Endothelial cell of umbilical vein (primary cell): Measurements from ENCODE around the gene SPART. TPM values are rescaled to one million over a fixed set of nuclear protein-coding genes. Genes with fewer than 3 reads are reported as not detected.

ENCODE experiments used
- BruUV-seq: library from RNA; stranded (reverse); fragments of 400-500 nt; replicated peaks from 2 replicates; lab custom pipeline; 2021; lab: Mats Ljungman, UMichigan
- CTCF ChIA-PET: fragments of 300-600, 350-600 bp; sonication (Branson Sonifier 250); formaldehyde crosslinking; loops from one replicate; lab custom pipeline; 2021; ENCODE audit warnings: antibody characterized with exemption, inconsistent platforms; lab: Charles Lee
- POLR2A ChIA-PET: fragments of 300-600, 350-600 bp; sonication (Branson Sonifier 250); formaldehyde crosslinking; loops from one replicate; lab custom pipeline; 2021; ENCODE audit warnings: antibody characterized with exemption, inconsistent platforms; lab: Charles Lee
- DNase-seq: peaks from one replicate; pipeline ENCODE4 v3.0.0-alpha.2; 2011; ENCODE audit warnings: low read depth, low spot score
- FAIRE-seq: peaks from 2 replicates; lab custom pipeline; 2011; peaks lifted over from hg19 to GRCh38; lab: Jason Lieb, UNC
- H2AFZ ChIP-seq: 2 replicates; pipeline ENCODE4 v1.6.0; 2012; ENCODE audit warnings: low read depth, low read length, control low read depth, inconsistent platforms
- H3K27ac ChIP-seq: 2 replicates; pipeline ENCODE4 v1.5.1; 2011; ENCODE audit warnings: low read depth, mild to moderate bottlenecking, control low read depth, low read length, moderate library complexity; ENCODE audit not compliant: insufficient read depth
- H3K27me3 ChIP-seq, 2 experiments: 2 replicates each; pipeline versions ENCODE4 v1.6.0 to v1.6.1; 2011; ENCODE audit warnings: low read length in 2 of 2, mixed read lengths in 1 of 2; ENCODE audit not compliant: control insufficient read depth in 2 of 2, insufficient read depth in 2 of 2
- H3K36me3 ChIP-seq, 2 experiments: 2 replicates in 1 of 2; 3 replicates in 1 of 2; pipeline ENCODE4 v1.5.1; 2011; ENCODE audit warnings: low read length in 2 of 2, mild to moderate bottlenecking in 1 of 2, moderate library complexity in 1 of 2; ENCODE audit not compliant: control insufficient read depth in 2 of 2, insufficient read depth in 2 of 2; ENCODE audit errors: extremely low read depth in 1 of 2
- H3K4me1 ChIP-seq: 3 replicates; pipeline ENCODE4 v1.5.1; 2011; ENCODE audit warnings: mild to moderate bottlenecking, low read length; ENCODE audit not compliant: control insufficient read depth, insufficient read depth; ENCODE audit errors: extremely low read depth
- H3K4me2 ChIP-seq: 2 replicates; pipeline ENCODE4 v1.6.1; 2011; ENCODE audit warnings: low read length, control low read depth, mixed read lengths; ENCODE audit not compliant: insufficient read depth
- H3K4me3 ChIP-seq, 3 experiments: fragments of 200-600 bp in 1 of 3; sonication (generic), shearing (Covaris generic) in 1 of 3; replicated peaks in 1 of 3; 2 replicates each; pipeline ENCODE4 v1.5.1; 2011 to 2016; ENCODE audit warnings: control low read depth in 3 of 3, low read length in 3 of 3, mild to moderate bottlenecking in 2 of 3, inconsistent platforms in 1 of 3, low read depth in 1 of 3, moderate library complexity in 1 of 3; ENCODE audit not compliant: insufficient read depth in 1 of 3
- H3K79me2 ChIP-seq: 2 replicates; pipeline ENCODE4 v1.6.0; 2012; ENCODE audit warnings: low read length, inconsistent platforms; ENCODE audit not compliant: control insufficient read depth, insufficient read depth
- H3K9ac ChIP-seq: replicated peaks from 2 replicates; pipeline ENCODE3; 2011; ENCODE audit warnings: low read length, control low read depth; ENCODE audit not compliant: insufficient read depth; ENCODE audit errors: extremely low read depth
- H3K9me1 ChIP-seq: replicated peaks from 3 replicates; pipeline ENCODE4 v1.6.0; 2011; ENCODE audit warnings: mild to moderate bottlenecking, low read length; ENCODE audit not compliant: control insufficient read depth, insufficient read depth; ENCODE audit errors: extremely low read depth
- H3K9me3 ChIP-seq: replicated peaks from 2 replicates; pipeline ENCODE4 v1.5.1; 2012; ENCODE audit warnings: low read length, inconsistent platforms; ENCODE audit not compliant: control insufficient read depth, insufficient read depth
- H4K20me1 ChIP-seq: replicated peaks from 2 replicates; pipeline ENCODE3; 2011; ENCODE audit warnings: mild to moderate bottlenecking, low read length; ENCODE audit not compliant: control insufficient read depth, insufficient read depth; ENCODE audit errors: extremely low read depth
- CTCF ChIP-seq, 2 donors: IDR thresholded peaks; 1 replicate in 1 of 2; 2 replicates in 1 of 2; pipeline ENCODE4 v1.5.1; 2011; ENCODE audit warnings: low read length in 2 of 2, mild to moderate bottlenecking in 2 of 2, moderate library complexity in 2 of 2, control low read depth in 1 of 2, inconsistent platforms in 1 of 2, low read depth in 1 of 2; ENCODE audit not compliant: insufficient read depth in 1 of 2; ENCODE audit errors: extremely low read depth in 1 of 2
- MYC ChIP-seq: IDR thresholded peaks from one replicate; pipeline ENCODE4 v1.6.1; 2011; ENCODE audit warnings: mild to moderate bottlenecking, low read depth, low read length
- dilution Hi-C: fragments of 300-500 bp; cut with MboI; formaldehyde crosslinking; loops from one replicate; pipeline ENCODE4 v1.15.0; 2019; ENCODE audit warnings: low sequenced_read_pairs; ENCODE audit not compliant: extremely low pct_ligation_motif_present
- intact Hi-C: fragments of 100-400 bp; cut with micrococcal nuclease; formaldehyde crosslinking; loops from one replicate; pipeline ENCODE4 v1.10.0; 2022
- polyA plus RNA-seq, 4 experiments: library from polyadenylated mRNA; depleted of rRNA in 3 of 4; stranded (reverse) in 3 of 4; unstranded in 1 of 4; fragments of >200 nt; gene quantifications; 2 replicates each; pipeline versions ENCODE4 v1.2.1 to v1.2.3, GENCODE V29; 2011 to 2012; ENCODE audit warnings: missing spikeins in 1 of 4
- small RNA-seq: library from RNA; depleted of rRNA; stranded (forward); fragments of <200 nt; gene quantifications from one replicate; pipeline ENCODE3, GENCODE V24; 2012; ENCODE audit warnings: low replicate concordance, low read depth; ENCODE audit not compliant: insufficient read depth, insufficient read length
- total RNA-seq: library from RNA; stranded (reverse); gene quantifications from 2 replicates; pipeline ENCODE4 v1.2.3, GENCODE V29; 2021

Gene SPART
- total and polyA plus RNA-seq, 2 donors (not counting 3 experiments of a cell fraction or from before 2014, with no cell fraction given) = 40.8 to 73.6 TPM

DNA sequence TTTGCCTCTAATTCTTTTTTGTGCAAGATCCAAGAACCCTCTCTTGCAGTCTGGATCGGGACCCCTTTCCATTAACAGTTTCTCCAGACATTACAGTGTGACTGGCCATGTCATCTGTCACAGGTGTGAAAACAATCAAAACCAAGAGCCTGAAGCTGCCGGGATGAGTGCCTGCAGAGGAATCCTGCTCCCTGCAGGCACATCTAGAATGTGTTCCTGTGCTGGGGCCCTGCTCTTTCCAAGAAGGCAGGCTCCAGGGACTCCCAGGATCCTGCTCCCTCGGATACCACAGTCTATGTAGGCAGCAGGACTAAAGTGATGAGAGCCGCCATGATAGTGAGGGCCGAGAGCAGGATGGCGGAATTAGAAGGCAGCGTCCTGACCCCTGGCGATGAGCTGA lies 87.4 kb downstream of the SPART start:
- no peak overlapping the region for H3K4me2 ChIP-seq
- TF ChIP-seq CTCF (IDR thresholded peaks at IDR 0.05; ENCODE audit: extremely low read depth in 1 of 2, insufficient read depth in 1 of 2, low read depth in 1 of 2, low read length in 2 of 2) (no peak), MYC (no peak)
- BruUV-seq = no TSS peak
- no peaks in the 10 kb centered on the region for H3K9me1 ChIP-seq
- H3K36me3 ChIP-seq = no peaks in the 10 kb centered on the region
- H3K9me3 ChIP-seq = no peaks in the 10 kb centered on the region
- H3K79me2 ChIP-seq = no peaks in the 10 kb centered on the region
- intact Hi-C loops = no loop called here
- H3K4me1 ChIP-seq = no peaks in the 10 kb centered on the region
- ChIA-PET POLR2A (no interaction called here), CTCF (no interaction called here)
- no peak overlapping the region for H2AFZ ChIP-seq
- no peak for DNase-seq
- H3K27me3 ChIP-seq = no peaks in the 10 kb centered on the region
- no peak overlapping the region for H3K27ac ChIP-seq
- H3K4me3 ChIP-seq = no peak overlapping the region
- H4K20me1 ChIP-seq = no peaks in the 10 kb centered on the region
- no peak for FAIRE-seq
- H3K9ac ChIP-seq = no peak overlapping the region
- dilution Hi-C loops = no loop called here

Small RNAs within 50 kb of the gene (small RNA-seq; reads per million reads assigned to genes)
- gene RNU6-71P = not detected

Other genes starting within 250 kb of the SPART start
- 3.9 and 4.5 TPM in 2 replicates for gene DCLK1, start 215.0 kb downstream of the SPART start, total RNA-seq
- gene DCLK1, start 215.0 kb downstream of the SPART start, polyA plus RNA-seq = 0.21 and 0.28 TPM in 2 replicates
- 0.55 and 0.62 TPM in 2 replicates for gene SOHLH2, start 131.8 kb downstream of the SPART start, total RNA-seq
- 0.05 and 0.11 TPM in 2 replicates for gene SOHLH2, start 131.8 kb downstream of the SPART start, polyA plus RNA-seq
- 2.5 and 5.3 TPM in 2 replicates for gene CCDC169, start 48.6 kb downstream of the SPART start, total RNA-seq
- 0.78 and 1.2 TPM in 2 replicates for gene CCDC169, start 48.6 kb downstream of the SPART start, polyA plus RNA-seq
- 0.37 and 0.46 TPM in 2 replicates for gene CCNA1, start 86.1 kb upstream of the SPART start, total RNA-seq
- gene CCNA1, start 86.1 kb upstream of the SPART start, polyA plus RNA-seq = 2.2 and 2.8 TPM in 2 replicates